ENCODE results near the gene MROH2A. TPM values are rescaled to one million over a fixed set of nuclear protein-coding genes. Genes with fewer than 3 reads are reported as not detected.

The MROH2A gene
- total RNA-seq, 4 donors from 2014 or later, result 0.27 to 1.6 (median 0.35) TPM; not detected in 1

GRCh38 chr2:233780771-233781170 is 2.6 kb downstream of the MROH2A start:
- H3K9me3 ChIP-seq, result no peaks in the 10 kb centered on the region
- H3K27ac ChIP-seq, result no peak overlapping the region
- DNase-seq, result no peak
- H3K4me1 ChIP-seq, result no peaks in the 10 kb centered on the region
- TF ChIP-seq CTCF (IDR thresholded peaks at IDR 0.05) (no peak), POLR2A (IDR thresholded peaks at IDR 0.05) (no peak)
- H3K4me3 ChIP-seq, result no peak overlapping the region
- no peaks in the 10 kb centered on the region for H3K36me3 ChIP-seq
- H3K27me3 ChIP-seq, result no peaks in the 10 kb centered on the region

- Histone ChIP-seq H3K4me1 (no peaks in the 10 kb centered on the region), H3K36me3 (no peaks in the 10 kb centered on the region), H3K27me3 (no peaks in the 10 kb centered on the region), H3K27ac (no peak overlapping the region), H3K4me3 (no peak overlapping the region), H3K9me3 (no peaks in the 10 kb centered on the region)
- no peak for DNase-seq
- no peak for TF ChIP-seq POLR2A (IDR thresholded peaks at IDR 0.05)
- no peak for TF ChIP-seq CTCF (IDR thresholded peaks at IDR 0.05)
Measured at GRCh38 chr2:233789554-233789953, 11.4 kb downstream of the MROH2A start.

- no peak for TF ChIP-seq CTCF (IDR thresholded peaks at IDR 0.05)
- no peak for TF ChIP-seq POLR2A (IDR thresholded peaks at IDR 0.05)
- Histone ChIP-seq H3K9me3 (no peaks in the 10 kb centered on the region), H3K4me1 (no peaks in the 10 kb centered on the region), H3K27ac (no peak overlapping the region), H3K36me3 (no peaks in the 10 kb centered on the region), H3K4me3 (no peak overlapping the region), H3K27me3 (no peaks in the 10 kb centered on the region)
- DNase-seq, result no peak
Measured at GRCh38 chr2:233791151-233791882, 13.2 kb downstream of the MROH2A start.

- H3K4me3 ChIP-seq, result no peak overlapping the region
- DNase-seq, result no peak
Measured at GRCh38 chr2:233791883-233792329, 13.8 kb downstream of the MROH2A start.

GRCh38 chr2:233792720-233793119 is 14.6 kb downstream of the MROH2A start:
- no peak for DNase-seq
- no peak for TF ChIP-seq CTCF (IDR thresholded peaks at IDR 0.05)
- TF ChIP-seq POLR2A (IDR thresholded peaks at IDR 0.05), result no peak

More at GRCh38 chr2:233791883-233792329, 13.8 kb downstream of the MROH2A start:
- H3K27me3 ChIP-seq, result no peaks in the 10 kb centered on the region
- no peaks in the 10 kb centered on the region for H3K9me3 ChIP-seq
- H3K4me1 ChIP-seq, result no peaks in the 10 kb centered on the region
- no peaks in the 10 kb centered on the region for H3K36me3 ChIP-seq
- TF ChIP-seq CTCF (IDR thresholded peaks at IDR 0.05) (no peak), POLR2A (IDR thresholded peaks at IDR 0.05) (no peak)
- H3K27ac ChIP-seq, result no peak overlapping the region

More at GRCh38 chr2:233792720-233793119, 14.6 kb downstream of the MROH2A start:
- no peaks in the 10 kb centered on the region for H3K9me3 ChIP-seq
- H3K27me3 ChIP-seq, result no peaks in the 10 kb centered on the region
- no peak overlapping the region for H3K4me3 ChIP-seq
- H3K27ac ChIP-seq, result no peak overlapping the region
- no peaks in the 10 kb centered on the region for H3K4me1 ChIP-seq
- H3K36me3 ChIP-seq, result no peaks in the 10 kb centered on the region
